Gastrocnemius medialis (tissue), 4 donors: ENCODE measurements around the gene NKD1. TPM values are rescaled to one million over a fixed set of nuclear protein-coding genes. Genes with fewer than 3 reads are reported as not detected.

Experiments used
- ATAC-seq, 2 donors: fragments of 150-250 bp; one replicate each; pipeline ENCODE4 v1.9.1; 2016
- DNase-seq, 2 donors: peaks; one replicate each; pipeline ENCODE4 v3.0.0-alpha.2; 2019
- H3K27ac ChIP-seq, 4 donors: fragments of 200-600 bp; sonication (generic); 1 replicate in 1 of 4; 2 replicates in 3 of 4; pipeline ENCODE4 v1.5.1; 2016 to 2018; ENCODE audit warnings: mild to moderate bottlenecking in 2 of 4, moderate library complexity in 1 of 4
- H3K27me3 ChIP-seq, 3 donors: fragments of 200-600 bp; sonication (generic) in 2 of 3; 1 replicate in 1 of 3; 2 replicates in 2 of 3; pipeline versions ENCODE4 v1.5.1 to v1.6.0; 2016 to 2019; ENCODE audit warnings: mild to moderate bottlenecking in 1 of 3, moderate library complexity in 1 of 3
- H3K36me3 ChIP-seq, 2 donors: fragments of 200-600 bp; sonication (generic) in 1 of 2; one replicate each; pipeline ENCODE4 v1.5.1; 2017 to 2018
- H3K4me1 ChIP-seq, 2 donors: fragments of 200-600 bp; sonication (generic) in 1 of 2; one replicate each; pipeline ENCODE4 v1.5.1; 2016 to 2017; ENCODE audit warnings: mild to moderate bottlenecking in 2 of 2
- H3K4me3 ChIP-seq, 4 donors: fragments of 200-600 bp; sonication (generic) in 3 of 4; 1 replicate in 1 of 4; 2 replicates in 3 of 4; pipeline ENCODE4 v1.5.1; 2016 to 2019; ENCODE audit warnings: mild to moderate bottlenecking in 2 of 4
- H3K9me3 ChIP-seq, 3 donors: fragments of 200-600 bp; sonication (generic) in 2 of 3; 1 replicate in 1 of 3; 2 replicates in 2 of 3; pipeline ENCODE4 v1.5.1; 2016 to 2019
- CTCF ChIP-seq, 5 experiments: fragments of 450-650 bp in 3 of 5; fragments of 200-600 bp in 2 of 5; sonication (generic) in 2 of 5; IDR thresholded peaks in 4 of 5; conservative IDR thresholded peaks in 1 of 5; 1 replicate in 4 of 5; 2 replicates in 1 of 5; pipeline ENCODE4 v1.5.1; 2016 to 2019; ENCODE audit warnings: antibody characterized with exemption in 5 of 5, mild to moderate bottlenecking in 3 of 5, moderate library complexity in 3 of 5
- POLR2A ChIP-seq, 2 donors: fragments of 450-650 bp; IDR thresholded peaks; one replicate each; pipeline ENCODE4 v1.6.1; 2017; ENCODE audit warnings: antibody characterized with exemption in 2 of 2, mild to moderate bottlenecking in 2 of 2, moderate library complexity in 2 of 2
- in situ Hi-C, 4 donors: fragments of 200-750 bp; cut with MboI; loops; one replicate each; pipeline versions ENCODE4 v1.15.0 to v1.8.0; 2017; ENCODE audit warnings: low sequenced_read_pairs in 4 of 4
- intact Hi-C: fragments of 100-400 bp; cut with DNase I; formaldehyde crosslinking; loops from one replicate; pipeline ENCODE4 v1.15.1; 2023; ENCODE audit warnings: low total_unique reads
- total RNA-seq, 4 donors: library from RNA; depleted of rRNA; stranded (reverse); fragments of >200 nt; gene quantifications; one replicate each; pipeline versions ENCODE4 v1.1.0 to v1.2.3, GENCODE V29; 2016

The NKD1 gene
- total RNA-seq, 4 donors from 2014 or later: 0.10 to 0.75 (median 0.19) TPM

- in situ Hi-C loops (no loop called here), intact Hi-C loops (no loop called here)
- H3K4me3 ChIP-seq: no peak overlapping the region
- TF ChIP-seq CTCF (IDR thresholded peaks at IDR 0.05 in 4 of 5, conservative IDR thresholded peaks at IDR 0.05 in 1 of 5) (no peak), POLR2A (IDR thresholded peaks at IDR 0.05) (no peak)
- ATAC-seq: no peak
- no peak for DNase-seq
- no peaks in the 10 kb centered on the region for H3K27me3 ChIP-seq
- no peak overlapping the region for H3K27ac ChIP-seq
- peaks cover 0 to 15% of the 10 kb centered on the region in 2 donors for H3K4me1 ChIP-seq
- H3K36me3 ChIP-seq: no peaks in the 10 kb centered on the region
- no peaks in the 10 kb centered on the region for H3K9me3 ChIP-seq
These were observed 64.0 kb downstream of the NKD1 start for GRCh38 chr16:50611995-50612848.

GRCh38 chr16:50612849-50613198, 64.6 kb downstream of the NKD1 start:
- TF ChIP-seq CTCF (IDR thresholded peaks at IDR 0.05 in 4 of 5, conservative IDR thresholded peaks at IDR 0.05 in 1 of 5): no peak
- TF ChIP-seq POLR2A (IDR thresholded peaks at IDR 0.05): no peak
- Histone ChIP-seq H3K4me3 (no peak overlapping the region), H3K27me3 (no peaks in the 10 kb centered on the region), H3K36me3 (no peaks in the 10 kb centered on the region), H3K4me1 (peaks cover 0 to 15% of the 10 kb centered on the region in 2 donors), H3K27ac (no peak overlapping the region), H3K9me3 (no peaks in the 10 kb centered on the region)
- intact Hi-C loops: no loop called here
- in situ Hi-C loops: no loop called here
- DNase-seq: no peak
- ATAC-seq: no peak

GRCh38 chr16:50613281-50613963, 65.2 kb downstream of the NKD1 start:
- Histone ChIP-seq H3K4me1 (peaks cover 0 to 15% of the 10 kb centered on the region in 2 donors), H3K27ac (no peak overlapping the region), H3K36me3 (no peaks in the 10 kb centered on the region), H3K4me3 (no peak overlapping the region), H3K27me3 (no peaks in the 10 kb centered on the region), H3K9me3 (no peaks in the 10 kb centered on the region)
- ATAC-seq: peak in 1 of 2 donors; percentile 45
- intact Hi-C loops (no loop called here), in situ Hi-C loops (no loop called here)
- DNase-seq: no peak
- TF ChIP-seq CTCF (IDR thresholded peaks at IDR 0.05 in 4 of 5, conservative IDR thresholded peaks at IDR 0.05 in 1 of 5) (no peak), POLR2A (IDR thresholded peaks at IDR 0.05) (no peak)

GRCh38 chr16:50613964-50614474, 65.8 kb downstream of the NKD1 start:
- Histone ChIP-seq H3K4me1 (peaks cover 0 to 15% of the 10 kb centered on the region in 2 donors), H3K36me3 (no peaks in the 10 kb centered on the region), H3K4me3 (no peak overlapping the region), H3K27ac (no peak overlapping the region), H3K27me3 (no peaks in the 10 kb centered on the region), H3K9me3 (no peaks in the 10 kb centered on the region)
- no peak for ATAC-seq
- DNase-seq: no peak
- in situ Hi-C loops: no loop called here
- no peak for TF ChIP-seq CTCF (IDR thresholded peaks at IDR 0.05 in 4 of 5, conservative IDR thresholded peaks at IDR 0.05 in 1 of 5)
- no peak for TF ChIP-seq POLR2A (IDR thresholded peaks at IDR 0.05)
- intact Hi-C loops: no loop called here
